DND-41 (cell line): Measurements from ENCODE around the gene POLRMT.

Experiments used
- ATAC-seq: fragments of 200-7000 bp; cut with Tn5 transposase; 3 replicates; pipeline ENCODE4 v1.9.1; 2021; ENCODE audit warnings: low read depth; ENCODE audit not compliant: insufficient read depth
- DNase-seq: peaks from one replicate; pipeline ENCODE4 v3.0.0-alpha.2; 2020
- H2AFZ ChIP-seq: 2 replicates; pipeline ENCODE4 v1.6.0; 2012; ENCODE audit warnings: low read depth, low read length
- H3K27ac ChIP-seq: 2 replicates; pipeline ENCODE4 v1.5.1; 2012; ENCODE audit warnings: low read length, inconsistent platforms
- H3K27me3 ChIP-seq: fragments of 200-600 bp; sonication (generic); 2 replicates; pipeline ENCODE4 v1.6.0; 2012; ENCODE audit warnings: low read length, mild to moderate bottlenecking, inconsistent platforms; ENCODE audit not compliant: insufficient read depth, poor library complexity
- H3K36me3 ChIP-seq: 2 replicates; pipeline ENCODE4 v1.5.1; 2012; ENCODE audit warnings: low read length, inconsistent platforms; ENCODE audit not compliant: insufficient read depth
- H3K4me1 ChIP-seq: 2 replicates; pipeline ENCODE4 v1.5.1; 2012; ENCODE audit warnings: mild to moderate bottlenecking, low read length; ENCODE audit not compliant: insufficient read depth
- H3K4me2 ChIP-seq: 2 replicates; pipeline ENCODE4 v1.6.0; 2012; ENCODE audit warnings: mild to moderate bottlenecking, moderate library complexity, low read length, inconsistent platforms; ENCODE audit not compliant: insufficient read depth
- H3K4me3 ChIP-seq, 2 experiments: fragments of 200-600 bp in 1 of 2; shearing (Covaris generic) in 1 of 2; 2 replicates each; pipeline ENCODE4 v1.5.1; 2012 to 2016; ENCODE audit warnings: inconsistent platforms in 2 of 2, low read length in 2 of 2, mild to moderate bottlenecking in 2 of 2, low read depth in 1 of 2, moderate library complexity in 1 of 2
- H3K79me2 ChIP-seq: 2 replicates; pipeline ENCODE4 v1.6.0; 2012; ENCODE audit warnings: low read length, inconsistent platforms; ENCODE audit not compliant: insufficient read depth
- H3K9ac ChIP-seq: 2 replicates; pipeline ENCODE4 v1.6.0; 2012; ENCODE audit warnings: low read depth, mild to moderate bottlenecking, inconsistent platforms, low read length, moderate library complexity
- H3K9me3 ChIP-seq: 2 replicates; pipeline ENCODE4 v1.5.1; 2012; ENCODE audit warnings: low read length, moderate library complexity, mild to moderate bottlenecking, inconsistent platforms; ENCODE audit not compliant: insufficient read depth, severe bottlenecking
- H4K20me1 ChIP-seq: 2 replicates; pipeline ENCODE4 v1.6.0; 2012; ENCODE audit warnings: low read length; ENCODE audit not compliant: insufficient read depth
- CTCF ChIP-seq: IDR thresholded peaks from 2 replicates; pipeline ENCODE4 v1.5.1; 2012; ENCODE audit warnings: borderline replicate concordance, low read length, moderate library complexity, mild to moderate bottlenecking; ENCODE audit not compliant: poor library complexity, severe bottlenecking; ENCODE audit errors: extremely low read depth
- EZH2 ChIP-seq: IDR thresholded peaks from 3 replicates; pipeline ENCODE4 v1.6.1; 2012; ENCODE audit warnings: borderline replicate concordance, low read depth, mild to moderate bottlenecking, moderate library complexity, low read length, inconsistent platforms; ENCODE audit not compliant: severe bottlenecking

The POLRMT gene

GRCh38 chr19:656751-657559 lies 23.6 kb upstream of the POLRMT start:
- H3K36me3 ChIP-seq = peaks cover 87% of the 10 kb centered on the region
- TF ChIP-seq EZH2 (no peak), CTCF (no peak)
- no peaks in the 10 kb centered on the region for H3K9me3 ChIP-seq
- peaks cover 97% of the 10 kb centered on the region for H4K20me1 ChIP-seq
- H3K4me1 ChIP-seq = peaks cover 37% of the 10 kb centered on the region
- H3K4me3 ChIP-seq = no peak overlapping the region
- ATAC-seq (no peak), DNase-seq (no peak)
- peaks cover 99% of the 10 kb centered on the region for H3K79me2 ChIP-seq
- H3K9ac ChIP-seq = no peak overlapping the region
- H2AFZ ChIP-seq = no peak overlapping the region
- no peaks in the 10 kb centered on the region for H3K27me3 ChIP-seq
- no peak overlapping the region for H3K4me2 ChIP-seq
- H3K27ac ChIP-seq = no peak overlapping the region

GRCh38 chr19:655691-656090 lies 22.4 kb upstream of the POLRMT start:
- no peak for DNase-seq
- H4K20me1 ChIP-seq = peaks cover 97% of the 10 kb centered on the region
- peaks cover 89% of the 10 kb centered on the region for H3K36me3 ChIP-seq
- no peak overlapping the region for H3K27ac ChIP-seq
- no peak overlapping the region for H3K9ac ChIP-seq
- no peaks in the 10 kb centered on the region for H3K9me3 ChIP-seq
- H3K4me1 ChIP-seq = peaks cover 24% of the 10 kb centered on the region
- H2AFZ ChIP-seq = no peak overlapping the region
- no peak for TF ChIP-seq CTCF
- H3K79me2 ChIP-seq = peaks cover 95% of the 10 kb centered on the region
- no peaks in the 10 kb centered on the region for H3K27me3 ChIP-seq
- ATAC-seq = no peak
- no peak overlapping the region for H3K4me3 ChIP-seq
- no peak overlapping the region for H3K4me2 ChIP-seq

- 0 out of 2 replicates have a peak, but pooled peaks cover 4% of the 10 kb centered on the region for H3K4me1 ChIP-seq
- no peaks in the 10 kb centered on the region for H3K9me3 ChIP-seq
- H3K27ac ChIP-seq = no peak overlapping the region
- no peaks in the 10 kb centered on the region for H3K27me3 ChIP-seq
- peaks cover 86% of the 10 kb centered on the region for H4K20me1 ChIP-seq
- ATAC-seq (no peak), DNase-seq (no peak)
- H3K4me2 ChIP-seq = no peak overlapping the region
- peaks cover 76% of the 10 kb centered on the region for H3K79me2 ChIP-seq
- no peak overlapping the region for H3K4me3 ChIP-seq
- H2AFZ ChIP-seq = no peak overlapping the region
- H3K36me3 ChIP-seq = peaks cover 87% of the 10 kb centered on the region
- TF ChIP-seq CTCF (no peak), EZH2 (no peak)
- no peak overlapping the region for H3K9ac ChIP-seq
Observed at GRCh38 chr19:653425-653824, 20.1 kb upstream of the POLRMT start.
